SJSA1 (cell line): Measurements from ENCODE around the gene CDK19. TPM values are rescaled to one million over a fixed set of nuclear protein-coding genes. Genes with fewer than 3 reads are reported as not detected.

Experiments
- DNase-seq, 2 experiments: peaks; one replicate each; pipeline ENCODE4 v3.0.0-alpha.2; 2015 to 2020; ENCODE audit warnings: low spot score in 2 of 2, low read depth in 1 of 2
- H3K27ac ChIP-seq: fragments of 250-450 bp; sonication (Bioruptor Pico); 2 replicates; pipeline ENCODE4 v1.5.1; 2020; ENCODE audit warnings: mild to moderate bottlenecking, moderate library complexity
- H3K27me3 ChIP-seq: fragments of 250-450 bp; sonication (Bioruptor Pico); replicated peaks from 2 replicates; pipeline ENCODE4 v1.5.1; 2020; ENCODE audit warnings: mild to moderate bottlenecking, moderate library complexity
- H3K36me3 ChIP-seq: fragments of 250-450 bp; sonication (Bioruptor Pico); 2 replicates; pipeline ENCODE4 v1.5.1; 2020; ENCODE audit warnings: mild to moderate bottlenecking
- H3K4me1 ChIP-seq: fragments of 250-450 bp; sonication (Bioruptor Pico); replicated peaks from 2 replicates; pipeline ENCODE4 v1.6.1; 2021; ENCODE audit warnings: mild to moderate bottlenecking
- H3K4me3 ChIP-seq: fragments of 250-450 bp; sonication (Bioruptor Pico); 2 replicates; pipeline ENCODE4 v1.5.1; 2020; ENCODE audit warnings: mild to moderate bottlenecking
- H3K9me3 ChIP-seq: fragments of 250-450 bp; sonication (Bioruptor Pico); replicated peaks from 2 replicates; pipeline ENCODE4 v1.5.1; 2020; ENCODE audit warnings: mild to moderate bottlenecking
- total RNA-seq: library from RNA; depleted of rRNA; stranded (reverse); fragments of >200 nt; shearing (Covaris generic); gene quantifications from 2 replicates; pipeline ENCODE4 v1.2.3, GENCODE V29; 2014

CDK19 gene
- total RNA-seq, 1 experiment from 2014 or later: 13.7 TPM

GRCh38 chr6:110690916-110691315 lies 124.4 kb downstream of the CDK19 start:
- no peak for DNase-seq
- Histone ChIP-seq H3K4me3 (no peak overlapping the region), H3K27me3 (no peaks in the 10 kb centered on the region), H3K4me1 (peaks cover 5% of the 10 kb centered on the region; the same call in 1 of the 2 replicates), H3K36me3 (no peaks in the 10 kb centered on the region), H3K27ac (no peak overlapping the region), H3K9me3 (no peaks in the 10 kb centered on the region)

- Histone ChIP-seq H3K27ac (no peak overlapping the region), H3K4me3 (no peak overlapping the region), H3K4me1 (peaks cover 5% of the 10 kb centered on the region; the same call in 1 of the 2 replicates), H3K27me3 (no peaks in the 10 kb centered on the region), H3K9me3 (no peaks in the 10 kb centered on the region), H3K36me3 (no peaks in the 10 kb centered on the region)
- no peak for DNase-seq
These were observed 125.1 kb downstream of the CDK19 start for GRCh38 chr6:110690106-110690654.

GRCh38 chr6:110689275-110689935 lies 125.9 kb downstream of the CDK19 start:
- DNase-seq: no peak
- Histone ChIP-seq H3K9me3 (no peaks in the 10 kb centered on the region), H3K36me3 (no peaks in the 10 kb centered on the region), H3K27me3 (no peaks in the 10 kb centered on the region), H3K27ac (no peak overlapping the region), H3K4me3 (no peak overlapping the region), H3K4me1 (peaks cover 5% of the 10 kb centered on the region; the same call in 1 of the 2 replicates)

- H3K27me3 ChIP-seq: no peaks in the 10 kb centered on the region
- H3K27ac ChIP-seq: no peak overlapping the region
- H3K4me1 ChIP-seq: peaks cover 5% of the 10 kb centered on the region; the same call in 1 of the 2 replicates
- no peaks in the 10 kb centered on the region for H3K36me3 ChIP-seq
- H3K9me3 ChIP-seq: no peaks in the 10 kb centered on the region
- no peak overlapping the region for H3K4me3 ChIP-seq
- no peak for DNase-seq
These were observed 126.5 kb downstream of the CDK19 start for GRCh38 chr6:110688661-110689268.

GRCh38 chr6:110687326-110687725 lies 127.9 kb downstream of the CDK19 start:
- peaks cover 8% of the 10 kb centered on the region for H3K4me1 ChIP-seq
- H3K4me3 ChIP-seq: no peak overlapping the region
- H3K36me3 ChIP-seq: no peaks in the 10 kb centered on the region
- H3K27me3 ChIP-seq: no peaks in the 10 kb centered on the region
- peak in 1 of 2 experiments; percentile 6 for DNase-seq
- H3K9me3 ChIP-seq: no peaks in the 10 kb centered on the region
- H3K27ac ChIP-seq: no peak overlapping the region

GRCh38 chr6:110683241-110683640 lies 132.0 kb downstream of the CDK19 start:
- Histone ChIP-seq H3K27me3 (no peaks in the 10 kb centered on the region), H3K4me1 (peaks cover 17% of the 10 kb centered on the region), H3K27ac (no peak overlapping the region), H3K4me3 (no peak overlapping the region), H3K9me3 (no peaks in the 10 kb centered on the region), H3K36me3 (no peaks in the 10 kb centered on the region)
- DNase-seq: no peak

- Histone ChIP-seq H3K27ac (no peak overlapping the region), H3K9me3 (no peaks in the 10 kb centered on the region), H3K4me3 (no peak overlapping the region), H3K4me1 (peaks cover 17% of the 10 kb centered on the region), H3K27me3 (no peaks in the 10 kb centered on the region), H3K36me3 (no peaks in the 10 kb centered on the region)
- DNase-seq: peak; percentile 61 to 69
These were observed 132.8 kb downstream of the CDK19 start for GRCh38 chr6:110682460-110682853.

- peak in 1 of 2 experiments; percentile 6 for DNase-seq
- Histone ChIP-seq H3K27ac (0 out of 2 replicates have a peak overlapping the region, but pooled peaks have one; percentile 1), H3K4me3 (no peak overlapping the region), H3K27me3 (no peaks in the 10 kb centered on the region), H3K36me3 (no peaks in the 10 kb centered on the region), H3K4me1 (peaks cover 13% of the 10 kb centered on the region), H3K9me3 (no peaks in the 10 kb centered on the region)
These were observed 133.5 kb downstream of the CDK19 start for GRCh38 chr6:110681543-110682459.

- H3K27ac ChIP-seq: no peak overlapping the region
- H3K36me3 ChIP-seq: no peaks in the 10 kb centered on the region
- H3K4me3 ChIP-seq: no peak overlapping the region
- no peak for DNase-seq
- no peaks in the 10 kb centered on the region for H3K9me3 ChIP-seq
- H3K27me3 ChIP-seq: no peaks in the 10 kb centered on the region
- H3K4me1 ChIP-seq: peaks cover under 1% of the 10 kb centered on the region; the same call in 1 of the 2 replicates
These were observed 138.9 kb downstream of the CDK19 start for GRCh38 chr6:110676396-110676795.

GRCh38 chr6:110674096-110674495 lies 141.2 kb downstream of the CDK19 start:
- no peaks in the 10 kb centered on the region for H3K9me3 ChIP-seq
- no peaks in the 10 kb centered on the region for H3K4me1 ChIP-seq
- no peak overlapping the region for H3K27ac ChIP-seq
- DNase-seq: no peak
- H3K4me3 ChIP-seq: no peak overlapping the region
- no peaks in the 10 kb centered on the region for H3K36me3 ChIP-seq
- no peaks in the 10 kb centered on the region for H3K27me3 ChIP-seq

GRCh38 chr6:110672122-110672521 lies 143.1 kb downstream of the CDK19 start:
- H3K9me3 ChIP-seq: no peaks in the 10 kb centered on the region
- H3K36me3 ChIP-seq: no peaks in the 10 kb centered on the region
- no peaks in the 10 kb centered on the region for H3K4me1 ChIP-seq
- H3K4me3 ChIP-seq: no peak overlapping the region
- H3K27ac ChIP-seq: no peak overlapping the region
- H3K27me3 ChIP-seq: no peaks in the 10 kb centered on the region
- no peak for DNase-seq

- no peaks in the 10 kb centered on the region for H3K9me3 ChIP-seq
- H3K27ac ChIP-seq: no peak overlapping the region
- no peaks in the 10 kb centered on the region for H3K36me3 ChIP-seq
- DNase-seq: no peak
- no peaks in the 10 kb centered on the region for H3K4me1 ChIP-seq
- no peaks in the 10 kb centered on the region for H3K27me3 ChIP-seq
- no peak overlapping the region for H3K4me3 ChIP-seq
These were observed 143.8 kb downstream of the CDK19 start for GRCh38 chr6:110671447-110671846.

- Histone ChIP-seq H3K36me3 (no peaks in the 10 kb centered on the region), H3K27ac (no peak overlapping the region), H3K4me3 (no peak overlapping the region), H3K27me3 (no peaks in the 10 kb centered on the region), H3K9me3 (no peaks in the 10 kb centered on the region), H3K4me1 (peaks cover 9% of the 10 kb centered on the region; the same call in 1 of the 2 replicates)
- no peak for DNase-seq
These were observed 149.7 kb downstream of the CDK19 start for GRCh38 chr6:110665600-110665999.
